Measurements from ENCODE around the gene PRR20A.
A peak's percentile ranks its signal among the peaks of the same experiment; 100 is the strongest.
"Not testable (repeated sequence)": the region's sequence is repeated elsewhere in the genome, so short reads cannot be mapped to it uniquely, and the experiment has no call there.

Gene PRR20A

DNA sequence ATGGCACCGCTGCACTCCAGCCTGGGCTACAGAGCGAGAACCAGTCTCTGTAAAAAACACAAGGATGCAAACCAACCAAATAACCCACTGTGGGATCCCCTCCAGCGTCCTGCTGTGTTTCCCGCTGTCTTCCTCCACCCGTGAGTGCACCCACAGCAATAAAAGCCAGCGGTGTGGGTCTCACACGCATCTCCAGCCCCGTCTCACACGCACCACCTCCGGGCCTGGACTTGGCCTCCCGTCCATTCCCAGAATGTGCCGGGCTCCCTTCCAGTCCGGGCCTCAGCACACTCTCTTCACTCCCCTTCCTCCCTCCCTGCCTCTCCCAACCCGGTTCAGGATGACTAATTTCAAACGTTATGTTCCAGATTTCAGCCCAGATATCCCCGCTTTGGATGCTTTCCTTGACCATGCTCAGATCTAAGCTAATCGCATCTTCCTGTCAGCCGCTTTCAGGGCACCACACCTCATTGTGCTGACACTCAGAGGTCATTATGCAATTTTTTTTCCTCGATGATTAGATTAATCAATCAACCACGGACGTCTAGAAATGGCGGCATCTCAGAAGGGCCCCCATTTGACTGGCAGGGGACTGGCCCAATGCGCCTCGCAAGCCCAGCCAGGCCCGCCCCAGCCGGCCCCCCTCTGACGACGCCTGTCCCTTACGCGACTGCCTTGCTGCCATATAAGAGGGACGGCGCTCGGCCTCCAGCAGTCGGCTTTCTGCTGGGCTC, at the start of gene PRR20A:
PRR20A (plus strand) TSS at position 684 of the 734 bp plus-strand sequence. CDS start 387 bp downstream, outside the sequence.
- DNase-seq = not testable (repeated sequence)

DNA sequence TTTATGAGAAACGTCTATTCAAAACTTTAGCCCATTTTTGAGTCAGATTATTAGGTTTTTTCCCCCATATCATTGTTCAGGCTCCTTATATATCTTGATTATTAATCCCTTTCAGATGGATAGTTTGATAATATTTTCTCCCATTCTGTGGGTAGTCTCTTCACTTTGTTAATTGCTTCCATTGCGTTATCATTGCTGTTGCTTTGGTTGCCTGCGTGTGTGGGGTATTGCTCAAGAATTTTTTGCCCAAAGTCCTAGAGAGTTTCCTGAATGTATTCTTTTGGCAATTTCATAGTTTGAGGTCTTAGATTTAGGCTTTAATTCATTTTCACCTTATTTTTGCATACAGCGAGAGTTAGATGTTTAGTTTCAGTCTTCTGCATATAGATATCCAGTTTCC, 25.8 kb upstream of the PRR20A start:
- no peak for DNase-seq

DNA sequence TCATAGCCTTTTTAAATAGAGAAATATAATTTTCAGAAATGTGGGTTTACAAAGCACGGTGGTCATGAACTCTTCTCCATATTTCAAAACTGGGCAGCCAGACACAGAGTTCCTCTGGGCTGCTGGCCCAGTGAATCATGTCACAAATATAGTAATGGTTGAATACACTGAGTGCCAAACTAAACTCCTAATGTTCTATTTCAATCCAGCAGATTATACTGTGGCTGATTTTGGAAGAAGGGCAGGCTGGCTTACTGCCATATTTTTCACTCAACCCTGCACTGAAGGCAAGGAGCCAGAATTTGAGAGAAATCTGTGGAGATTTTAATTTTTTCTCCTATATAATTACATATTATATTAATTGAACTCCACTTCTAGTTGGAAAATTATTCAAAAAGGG, 17.0 kb upstream of the PRR20A start:
- DNase-seq = peak; percentile 81

DNA sequence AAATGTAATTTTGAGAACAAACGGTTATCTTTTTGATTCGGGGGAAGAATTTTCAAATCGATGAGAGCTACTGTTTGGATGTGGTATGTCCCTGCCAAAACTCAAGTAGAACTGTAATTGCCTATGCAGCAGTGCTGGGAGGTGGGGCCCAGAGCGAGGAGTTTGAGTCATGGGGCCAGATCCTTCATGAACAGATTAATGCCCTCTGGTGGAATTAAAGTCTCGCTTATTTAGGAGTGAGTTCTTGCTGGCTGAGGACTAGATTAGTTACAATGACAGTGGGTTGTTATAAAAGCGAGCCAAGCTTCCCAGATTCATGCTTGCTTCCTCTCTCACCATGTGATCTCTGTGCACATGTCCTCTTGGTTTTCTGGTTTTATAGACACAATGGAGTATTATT, 11.8 kb upstream of the PRR20A start:
- DNase-seq = no peak

DNA sequence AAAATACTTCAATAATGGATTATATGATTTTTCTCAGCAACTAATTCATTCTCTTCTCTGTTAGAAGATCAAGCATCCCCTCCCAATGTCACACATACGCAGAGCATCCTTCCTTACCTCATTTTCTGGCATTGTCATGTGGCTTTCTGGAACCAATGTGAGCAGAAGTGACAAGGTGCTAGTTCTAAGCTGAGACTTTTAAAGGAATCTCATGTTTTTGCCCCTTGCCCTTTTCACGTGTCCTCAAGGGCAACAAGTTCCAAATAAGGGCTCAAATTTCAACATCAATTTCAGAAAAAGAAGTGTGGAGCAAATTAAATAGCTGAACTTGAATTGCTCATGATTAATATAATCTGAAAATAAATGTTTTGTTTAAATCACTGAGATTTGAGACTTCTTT, 4.6 kb upstream of the PRR20A start:
- no peak for DNase-seq

DNA sequence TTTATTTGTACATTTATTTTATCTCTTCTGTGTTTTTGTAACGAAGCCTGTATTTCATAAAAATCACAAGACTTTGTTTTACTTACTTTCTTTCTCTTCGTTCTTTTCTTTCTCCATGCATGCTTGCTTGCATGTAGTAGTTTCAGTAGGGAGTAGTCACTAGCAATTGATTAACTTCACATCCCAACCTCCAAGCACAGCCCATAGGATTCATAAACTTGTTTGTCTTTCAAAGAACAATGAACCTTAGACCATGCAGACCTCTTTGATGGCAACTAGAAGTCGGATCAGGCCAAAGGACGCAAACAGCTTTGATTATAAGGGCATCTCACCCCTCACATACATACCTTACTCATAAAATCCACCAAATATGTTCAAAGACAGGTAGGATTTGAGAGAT, 3.1 kb upstream of the PRR20A start:
- DNase-seq = no peak

DNA sequence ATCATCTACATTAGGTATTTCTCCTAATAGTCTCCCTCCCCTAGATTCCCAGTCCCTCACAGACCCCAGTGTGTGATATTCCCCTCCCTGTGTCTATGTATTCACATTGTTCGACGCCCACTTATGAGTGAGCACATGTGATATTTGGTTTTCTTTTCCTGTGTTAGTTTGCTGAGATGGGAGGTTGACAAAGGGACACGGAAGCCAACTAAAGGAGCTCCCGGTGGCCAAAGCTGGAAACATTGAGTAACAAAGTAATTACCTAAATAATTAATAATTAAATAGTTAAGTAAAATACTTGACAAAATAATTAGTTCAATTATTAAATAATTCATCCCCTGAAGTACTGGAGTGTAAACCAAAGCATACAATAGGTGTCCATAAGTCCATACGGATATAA, 1.7 kb upstream of the PRR20A start:
- no peak for DNase-seq

DNA sequence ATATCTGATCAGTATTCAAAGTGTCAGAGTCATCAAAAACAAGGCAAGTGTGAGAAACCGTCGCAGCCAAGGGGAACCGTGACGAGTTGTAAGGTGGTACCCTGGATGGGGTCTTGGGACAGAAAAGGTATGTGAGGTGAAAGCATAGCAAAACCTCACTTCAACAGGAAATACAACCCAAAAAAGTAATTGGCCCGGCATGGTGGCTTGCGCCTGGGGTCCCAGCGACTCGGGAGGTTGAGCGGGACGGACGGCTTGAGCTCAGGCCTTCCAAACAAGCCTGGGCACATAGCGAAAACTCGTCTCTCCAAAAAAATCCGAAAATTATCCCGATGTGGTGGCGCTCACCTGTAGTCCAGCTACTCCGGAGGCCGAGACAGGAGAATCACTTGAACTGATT, 937 bp upstream of the PRR20A start:
- not testable (repeated sequence) for DNase-seq

DNA sequence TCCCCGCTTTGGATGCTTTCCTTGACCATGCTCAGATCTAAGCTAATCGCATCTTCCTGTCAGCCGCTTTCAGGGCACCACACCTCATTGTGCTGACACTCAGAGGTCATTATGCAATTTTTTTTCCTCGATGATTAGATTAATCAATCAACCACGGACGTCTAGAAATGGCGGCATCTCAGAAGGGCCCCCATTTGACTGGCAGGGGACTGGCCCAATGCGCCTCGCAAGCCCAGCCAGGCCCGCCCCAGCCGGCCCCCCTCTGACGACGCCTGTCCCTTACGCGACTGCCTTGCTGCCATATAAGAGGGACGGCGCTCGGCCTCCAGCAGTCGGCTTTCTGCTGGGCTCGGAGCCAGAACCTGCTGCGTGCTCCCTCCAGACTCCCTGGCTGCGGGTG, 6.5 kb downstream of the PRR20A start, which contains the start of gene PRR20B:
PRR20B (plus strand) TSS at position 301 of the 400 bp plus-strand sequence. CDS start 387 bp downstream, outside the sequence.
- not testable (repeated sequence) for DNase-seq

DNA sequence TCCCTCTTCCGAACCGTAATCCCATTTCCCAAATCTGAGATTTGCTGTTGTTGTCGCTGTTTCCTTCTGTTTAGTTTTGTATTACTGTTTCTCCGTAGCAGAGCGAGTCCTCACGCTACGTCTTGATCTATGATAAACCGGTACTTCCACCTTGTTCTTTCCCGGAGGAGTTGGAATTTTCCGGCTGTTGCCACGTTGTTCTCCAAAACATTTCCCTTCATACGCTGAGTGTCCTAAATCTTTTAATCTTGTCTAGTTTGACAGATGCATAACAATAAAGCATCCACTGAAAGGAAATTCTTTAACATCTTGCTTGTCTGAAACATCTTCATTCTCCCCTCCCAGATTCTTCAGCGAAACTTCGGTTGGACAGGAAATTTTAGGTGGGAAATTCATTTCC, 7.4 kb downstream of the PRR20A start:
- not testable (repeated sequence) for DNase-seq

DNA sequence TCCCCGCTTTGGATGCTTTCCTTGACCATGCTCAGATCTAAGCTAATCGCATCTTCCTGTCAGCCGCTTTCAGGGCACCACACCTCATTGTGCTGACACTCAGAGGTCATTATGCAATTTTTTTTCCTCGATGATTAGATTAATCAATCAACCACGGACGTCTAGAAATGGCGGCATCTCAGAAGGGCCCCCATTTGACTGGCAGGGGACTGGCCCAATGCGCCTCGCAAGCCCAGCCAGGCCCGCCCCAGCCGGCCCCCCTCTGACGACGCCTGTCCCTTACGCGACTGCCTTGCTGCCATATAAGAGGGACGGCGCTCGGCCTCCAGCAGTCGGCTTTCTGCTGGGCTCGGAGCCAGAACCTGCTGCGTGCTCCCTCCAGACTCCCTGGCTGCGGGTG, 13.0 kb downstream of the PRR20A start, which contains the start of gene PRR20C:
PRR20C (plus strand) TSS at position 301 of the 400 bp plus-strand sequence. CDS start 387 bp downstream, outside the sequence.
- DNase-seq = not testable (repeated sequence)

DNA sequence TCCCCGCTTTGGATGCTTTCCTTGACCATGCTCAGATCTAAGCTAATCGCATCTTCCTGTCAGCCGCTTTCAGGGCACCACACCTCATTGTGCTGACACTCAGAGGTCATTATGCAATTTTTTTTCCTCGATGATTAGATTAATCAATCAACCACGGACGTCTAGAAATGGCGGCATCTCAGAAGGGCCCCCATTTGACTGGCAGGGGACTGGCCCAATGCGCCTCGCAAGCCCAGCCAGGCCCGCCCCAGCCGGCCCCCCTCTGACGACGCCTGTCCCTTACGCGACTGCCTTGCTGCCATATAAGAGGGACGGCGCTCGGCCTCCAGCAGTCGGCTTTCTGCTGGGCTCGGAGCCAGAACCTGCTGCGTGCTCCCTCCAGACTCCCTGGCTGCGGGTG, 19.6 kb downstream of the PRR20A start, which contains the start of gene PRR20D:
PRR20D (plus strand) TSS at position 301 of the 400 bp plus-strand sequence. CDS start 387 bp downstream, outside the sequence.
- DNase-seq = not testable (repeated sequence)

DNA sequence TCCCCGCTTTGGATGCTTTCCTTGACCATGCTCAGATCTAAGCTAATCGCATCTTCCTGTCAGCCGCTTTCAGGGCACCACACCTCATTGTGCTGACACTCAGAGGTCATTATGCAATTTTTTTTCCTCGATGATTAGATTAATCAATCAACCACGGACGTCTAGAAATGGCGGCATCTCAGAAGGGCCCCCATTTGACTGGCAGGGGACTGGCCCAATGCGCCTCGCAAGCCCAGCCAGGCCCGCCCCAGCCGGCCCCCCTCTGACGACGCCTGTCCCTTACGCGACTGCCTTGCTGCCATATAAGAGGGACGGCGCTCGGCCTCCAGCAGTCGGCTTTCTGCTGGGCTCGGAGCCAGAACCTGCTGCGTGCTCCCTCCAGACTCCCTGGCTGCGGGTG, 26.2 kb downstream of the PRR20A start, which contains the start of gene PRR20E:
PRR20E (plus strand) TSS at position 301 of the 400 bp plus-strand sequence. CDS start 387 bp downstream, outside the sequence.
- not testable (repeated sequence) for DNase-seq

DNA sequence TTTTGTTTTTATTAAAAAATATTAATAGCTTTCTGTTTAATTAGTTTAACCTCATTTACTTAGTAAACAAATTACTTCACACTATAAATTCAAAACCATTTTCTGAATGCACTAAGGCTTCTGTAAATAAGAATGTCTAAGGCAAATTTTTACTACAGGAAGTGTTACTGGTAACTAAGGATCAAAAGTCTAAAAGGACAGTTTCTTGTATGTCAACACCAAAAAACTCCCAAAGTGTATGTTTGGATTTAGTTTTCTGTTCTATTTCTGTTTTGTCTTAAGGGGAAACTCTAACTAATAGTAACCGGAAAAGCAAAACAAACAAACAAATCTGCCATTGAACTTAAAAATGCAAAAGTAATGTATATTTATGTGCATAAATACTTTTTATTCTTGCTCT, 50.9 kb downstream of the PRR20A start:
- DNase-seq = no peak
